H9 (cell line): ENCODE measurements around the gene CD53. TPM values are rescaled to one million over a fixed set of nuclear protein-coding genes. Genes with fewer than 3 reads are reported as not detected.

ENCODE experiments used
- DNase-seq: peaks from one replicate; pipeline ENCODE4 v3.0.0-alpha.2; 2017
- H2AFZ ChIP-seq: one replicate; pipeline ENCODE4 v1.6.1; 2013; ENCODE audit warnings: mild to moderate bottlenecking, low read length, control low read depth, moderate library complexity
- H2AK5ac ChIP-seq: 2 replicates; pipeline ENCODE4 v1.6.1; 2013; ENCODE audit warnings: low read length, control low read depth, mixed read lengths; ENCODE audit not compliant: insufficient read length
- H2BK120ac ChIP-seq: one replicate; pipeline ENCODE4 v1.6.1; 2013; ENCODE audit warnings: low read depth, mild to moderate bottlenecking, low read length, control low read depth, inconsistent platforms; ENCODE audit not compliant: poor library complexity, severe bottlenecking
- H2BK12ac ChIP-seq: 2 replicates; pipeline ENCODE4 v1.6.1; 2013; ENCODE audit warnings: low read length, control low read depth, mixed read lengths, low read depth; ENCODE audit not compliant: insufficient read length
- H2BK15ac ChIP-seq: 2 replicates; pipeline ENCODE4 v1.6.1; 2013; ENCODE audit warnings: low read depth, low read length, control low read depth
- H2BK20ac ChIP-seq: one replicate; pipeline ENCODE4 v1.6.1; 2013; ENCODE audit warnings: low read depth, mild to moderate bottlenecking, low read length, control low read depth, inconsistent platforms; ENCODE audit not compliant: poor library complexity, severe bottlenecking
- H2BK5ac ChIP-seq: 2 replicates; pipeline ENCODE4 v1.6.1; 2013; ENCODE audit warnings: low read length, control low read depth, mixed read lengths; ENCODE audit not compliant: insufficient read length
- H3K14ac ChIP-seq: 2 replicates; pipeline ENCODE4 v1.6.1; 2013; ENCODE audit warnings: low read length, control low read depth; ENCODE audit not compliant: insufficient read depth
- H3K18ac ChIP-seq: 2 replicates; pipeline ENCODE4 v1.6.1; 2013; ENCODE audit warnings: low read depth, mild to moderate bottlenecking, mixed read lengths, low read length, control low read depth; ENCODE audit not compliant: insufficient read length
- H3K23ac ChIP-seq: 2 replicates; pipeline ENCODE4 v1.6.1; 2013; ENCODE audit warnings: low read length, control low read depth, mixed read lengths, low read depth; ENCODE audit not compliant: insufficient read length
- H3K23me2 ChIP-seq: 2 replicates; pipeline ENCODE4 v1.6.1; 2013; ENCODE audit warnings: low read depth, mild to moderate bottlenecking, mixed read lengths, low read length, control low read depth; ENCODE audit not compliant: insufficient read length, poor library complexity, severe bottlenecking
- H3K27ac ChIP-seq: 2 replicates; pipeline ENCODE4 v1.5.1; 2013; ENCODE audit warnings: low read length, control low read depth, mixed read lengths, low read depth; ENCODE audit not compliant: insufficient read length
- H3K27me3 ChIP-seq: 2 replicates; pipeline ENCODE4 v1.6.1; 2013; ENCODE audit warnings: low read length, control low read depth, inconsistent platforms; ENCODE audit not compliant: insufficient read depth
- H3K4ac ChIP-seq: 2 replicates; pipeline ENCODE4 v1.6.1; 2013; ENCODE audit warnings: low read depth, mild to moderate bottlenecking, control low read depth, inconsistent platforms, low read length, moderate library complexity
- H3K4me1 ChIP-seq: 2 replicates; pipeline ENCODE4 v1.6.1; 2013; ENCODE audit warnings: low read length, control low read depth, inconsistent platforms; ENCODE audit not compliant: insufficient read depth
- H3K4me2 ChIP-seq: 2 replicates; pipeline ENCODE4 v1.6.1; 2013; ENCODE audit warnings: low read length, control low read depth, mixed read lengths; ENCODE audit not compliant: insufficient read length, insufficient read depth
- H3K56ac ChIP-seq: 2 replicates; pipeline ENCODE4 v1.6.1; 2013; ENCODE audit warnings: low read depth, mild to moderate bottlenecking, mixed read lengths, low read length, control low read depth; ENCODE audit not compliant: insufficient read length
- H3K79me1 ChIP-seq: 2 replicates; pipeline ENCODE4 v1.6.1; 2013; ENCODE audit warnings: low read depth, mild to moderate bottlenecking, moderate library complexity, low read length, control low read depth, inconsistent platforms; ENCODE audit not compliant: insufficient read depth, poor library complexity, severe bottlenecking
- H3K79me2 ChIP-seq: 2 replicates; pipeline ENCODE4 v1.6.1; 2013; ENCODE audit warnings: low read length, control low read depth, inconsistent platforms; ENCODE audit not compliant: insufficient read depth
- H3K9ac ChIP-seq: 2 replicates; pipeline ENCODE4 v1.6.1; 2013; ENCODE audit warnings: low read length, control low read depth, mixed read lengths; ENCODE audit not compliant: insufficient read length; ENCODE audit errors: extremely low read depth
- H3K9me3 ChIP-seq: one replicate; pipeline ENCODE4 v1.6.1; 2013; ENCODE audit warnings: low read depth, low read length, inconsistent platforms; ENCODE audit not compliant: control insufficient read depth
- H3T11ph ChIP-seq: one replicate; pipeline ENCODE4 v1.6.1; 2013; ENCODE audit warnings: mild to moderate bottlenecking, low read length, control low read depth, inconsistent platforms
- H4K20me1 ChIP-seq: one replicate; pipeline ENCODE4 v1.6.1; 2013; ENCODE audit not compliant: control insufficient read depth, insufficient read length, insufficient read depth
- H4K5ac ChIP-seq: 2 replicates; pipeline ENCODE4 v1.6.1; 2013; ENCODE audit warnings: low read depth, mild to moderate bottlenecking, mixed read lengths, low read length, control low read depth; ENCODE audit not compliant: insufficient read length
- H4K8ac ChIP-seq: replicated peaks from 2 replicates; pipeline ENCODE4 v1.6.1; 2013; ENCODE audit warnings: low read length, control low read depth, mixed read lengths, low read depth; ENCODE audit not compliant: insufficient read length
- H4K91ac ChIP-seq: 2 replicates; pipeline ENCODE4 v1.6.1; 2013; ENCODE audit warnings: low read depth, mild to moderate bottlenecking, moderate library complexity, mixed read lengths, low read length, control low read depth; ENCODE audit not compliant: insufficient read length
- H3K27ac Mint-ChIP-seq, 3 experiments: 2 replicates in 2 of 3; 3 replicates in 1 of 3; pipeline ENCODE4 v1.8.0; 2020 to 2021; ENCODE audit warnings: mixed read lengths in 3 of 3, mild to moderate bottlenecking in 1 of 3, moderate library complexity in 1 of 3
- H3K27me3 Mint-ChIP-seq: 2 replicates; pipeline ENCODE4 v1.8.0; 2021; ENCODE audit warnings: low read depth, mild to moderate bottlenecking, moderate library complexity, mixed read lengths
- H3K36me3 Mint-ChIP-seq, 3 experiments: 2 replicates in 2 of 3; 3 replicates in 1 of 3; pipeline ENCODE4 v1.8.0; 2020 to 2021; ENCODE audit warnings: low read depth in 3 of 3, mixed read lengths in 3 of 3; ENCODE audit not compliant: insufficient read depth in 1 of 3
- H3K4me1 Mint-ChIP-seq, 2 experiments: 2 replicates each; pipeline ENCODE4 v1.8.0; 2020; ENCODE audit warnings: mixed read lengths in 2 of 2
- H3K4me3 Mint-ChIP-seq, 2 experiments: 2 replicates in 1 of 2; 3 replicates in 1 of 2; pipeline ENCODE4 v1.8.0; 2020 to 2021; ENCODE audit warnings: mild to moderate bottlenecking in 2 of 2, mixed read lengths in 2 of 2, moderate library complexity in 1 of 2
- H3K9me3 Mint-ChIP-seq, 2 experiments: 2 replicates in 1 of 2; 3 replicates in 1 of 2; pipeline ENCODE4 v1.8.0; 2020; ENCODE audit warnings: mild to moderate bottlenecking in 2 of 2, mixed read lengths in 2 of 2, moderate library complexity in 1 of 2
- CTCF ChIP-seq: fragments of 200-600 bp; sonication (generic); conservative IDR thresholded peaks from 3 replicates; pipeline ENCODE4 v1.8.0; 2021; ENCODE audit warnings: antibody characterized with exemption, mild to moderate bottlenecking
- WGBS: extraction: QIAGEN DNeasy Blood & Tissue Kit; methylation state at CpG from one replicate; pipeline ENCODE4 v1.1.7; 2013; ENCODE audit warnings: missing lambda C conversion rate, low lambda C conversion rate, mixed read lengths; ENCODE audit not compliant: insufficient read length; ENCODE audit errors: extremely low coverage; 5-methylcytosine and 5-hydroxymethylcytosine counted together
- total RNA-seq: library from RNA; stranded (reverse); gene quantifications from 2 replicates; pipeline ENCODE4 v1.2.1, GENCODE V29; 2021

CD53 gene
- total RNA-seq, 1 experiment from 2014 or later, result 0.15 TPM

- H4K8ac ChIP-seq, result no peak overlapping the region
- H3K23me2 ChIP-seq, result no peaks in the 10 kb centered on the region
- H3K14ac ChIP-seq, result no peak overlapping the region
- Mint-ChIP-seq H3K27me3 (no peaks in the 10 kb centered on the region; the same call in 1 of the 2 replicates), H3K4me3 (no peak overlapping the region), H3K27ac (no peak overlapping the region), H3K9me3 (peaks cover 6 to 11% of the 10 kb centered on the region in 2 experiments; a peak in 3 of 5 replicates), H3K4me1 (peaks cover 2 to 4% of the 10 kb centered on the region in 2 experiments; a peak in 2 of 4 replicates), H3K36me3 (no peaks in the 10 kb centered on the region)
- H4K20me1 ChIP-seq, result no peaks in the 10 kb centered on the region
- H3K9ac ChIP-seq, result no peak overlapping the region
- no peaks in the 10 kb centered on the region for H3K79me1 ChIP-seq
- H2AK5ac ChIP-seq, result no peak overlapping the region
- H3K27ac ChIP-seq, result no peak overlapping the region
- no peaks in the 10 kb centered on the region for H3K79me2 ChIP-seq
- H2BK120ac ChIP-seq, result no peak overlapping the region
- no peaks in the 10 kb centered on the region for H3K4me1 ChIP-seq
- H2BK12ac ChIP-seq, result no peak overlapping the region
- no peak overlapping the region for H4K91ac ChIP-seq
- no peak for DNase-seq
- no peak overlapping the region for H3T11ph ChIP-seq
- H3K18ac ChIP-seq, result no peak overlapping the region
- H4K5ac ChIP-seq, result no peak overlapping the region
- no peak overlapping the region for H2BK5ac ChIP-seq
- H2BK15ac ChIP-seq, result no peak overlapping the region
- H3K9me3 ChIP-seq, result no peaks in the 10 kb centered on the region
- H2BK20ac ChIP-seq, result no peak overlapping the region
- no peak overlapping the region for H3K4me2 ChIP-seq
- no peak overlapping the region for H2AFZ ChIP-seq
- H3K4ac ChIP-seq, result no peak overlapping the region
- no peak for TF ChIP-seq CTCF
- no peaks in the 10 kb centered on the region for H3K27me3 ChIP-seq
- H3K56ac ChIP-seq, result no peak overlapping the region
- no CpG with 5 or more reads among the region's 2 CpGs for WGBS
- H3K23ac ChIP-seq, result no peak overlapping the region
These were observed 23.1 kb downstream of the CD53 start for GRCh38 chr1:110896090-110896489.
